ENCODE results near the gene NFKBIA.
"Not testable (repeated sequence)": the region's sequence is repeated elsewhere in the genome, so short reads cannot be mapped to it uniquely, and the experiment has no call there.

Gene NFKBIA

GRCh38 chr14:35410858-35411257, 6.3 kb upstream of the NFKBIA start:
- DNase-seq (ENCODE audit: low read depth, low spot score): no peak
- H3K27ac ChIP-seq: no peak overlapping the region

DNA sequence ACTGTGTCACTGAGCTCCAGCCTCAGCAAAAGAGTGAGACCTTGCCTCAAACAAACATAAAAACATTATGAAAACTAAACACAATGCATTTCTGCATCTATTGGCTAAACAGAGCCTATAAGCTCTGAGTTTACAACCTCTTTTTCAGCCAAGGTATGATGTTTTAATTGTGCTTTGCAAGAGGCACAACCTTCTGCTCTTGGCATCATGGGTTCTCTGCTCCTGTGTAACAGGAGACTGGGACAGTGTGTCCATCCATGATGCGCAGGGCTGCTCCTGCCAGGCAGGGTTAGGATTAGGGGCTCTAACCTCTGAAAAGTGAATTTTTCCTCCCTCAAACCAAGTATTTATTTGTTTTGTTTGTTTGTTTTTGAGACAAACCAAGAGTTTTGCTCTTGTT, 5.0 kb upstream of the NFKBIA start:
- no peak overlapping the region for H3K27ac ChIP-seq
- DNase-seq (ENCODE audit: low read depth, low spot score): no peak

DNA sequence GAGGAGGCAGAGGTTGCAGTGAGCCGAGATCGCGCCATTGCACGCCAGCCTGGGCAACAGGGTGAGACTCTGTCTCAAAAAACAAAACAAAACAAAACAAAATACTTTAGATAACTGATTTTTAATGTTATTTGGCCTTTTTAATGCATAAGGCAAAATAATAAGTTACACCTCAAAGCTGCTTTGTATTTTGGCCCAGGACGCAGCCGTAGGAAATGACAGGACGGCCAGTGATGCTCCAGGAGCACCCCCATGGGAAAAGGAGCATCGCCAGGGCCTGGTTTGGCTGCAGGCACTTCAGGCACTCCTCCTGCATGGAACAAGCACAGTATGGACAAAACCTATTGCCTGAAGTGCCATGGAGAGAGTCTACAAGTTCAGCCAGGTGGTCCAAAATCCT, 3.5 kb upstream of the NFKBIA start:
- DNase-seq (ENCODE audit: low read depth, low spot score): no peak
- no peak overlapping the region for H3K27ac ChIP-seq

DNA sequence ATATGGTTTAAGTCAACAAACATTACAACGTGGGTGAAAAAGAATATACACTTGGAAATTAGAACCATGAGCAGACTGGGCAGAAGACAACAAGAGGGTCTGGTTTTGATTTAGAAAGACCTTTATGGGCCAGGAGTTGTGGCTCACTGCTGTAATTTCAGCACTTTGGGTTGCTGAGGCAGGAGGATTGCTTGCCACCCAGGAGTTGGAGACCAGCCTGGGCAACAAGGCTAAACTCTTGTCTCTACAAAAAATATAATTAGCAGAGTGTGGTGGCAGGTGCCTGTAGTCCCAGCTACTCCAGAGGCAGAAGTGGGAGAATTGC, 2.7 kb upstream of the NFKBIA start:
- no peak overlapping the region for H3K27ac ChIP-seq
- no peak for DNase-seq (ENCODE audit: low read depth, low spot score)

DNA sequence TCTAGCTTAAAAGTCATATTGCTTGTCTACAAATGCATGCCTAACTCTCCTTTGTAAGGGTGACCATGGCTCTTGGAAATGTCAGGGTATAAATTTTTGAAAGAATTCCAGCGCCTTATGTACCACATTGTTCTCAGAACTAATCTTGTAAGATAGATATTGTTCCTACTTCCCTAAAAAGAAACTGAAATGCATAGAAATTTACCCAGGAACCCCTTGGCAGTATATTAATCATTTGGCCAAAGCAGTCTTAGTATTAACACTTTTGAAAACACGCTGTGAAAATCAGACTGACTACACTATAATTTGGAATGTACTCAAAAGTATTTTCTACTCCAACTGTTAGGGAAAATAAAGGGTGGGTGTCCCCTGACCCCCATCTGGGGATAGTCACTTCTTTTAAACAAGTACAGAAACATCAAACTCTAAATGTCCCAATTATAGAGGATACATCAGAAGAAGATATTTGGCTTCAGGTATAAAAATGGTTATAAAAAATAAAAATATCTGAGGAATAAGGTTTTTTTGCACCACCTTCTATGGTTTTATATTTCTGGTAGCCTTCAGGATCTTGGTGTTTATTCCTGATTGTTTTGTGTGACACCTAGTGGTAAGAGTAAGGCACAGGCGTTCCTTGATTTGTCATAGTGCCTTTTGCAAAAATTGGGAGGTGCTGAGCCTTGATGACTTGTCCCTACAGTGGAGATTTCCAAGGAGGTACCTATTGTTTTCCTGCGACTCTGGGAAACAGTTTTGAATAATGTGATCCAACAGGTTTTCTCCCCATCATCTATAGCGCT, 2.2 kb upstream of the NFKBIA start:
- DNase-seq (ENCODE audit: low read depth, low spot score): no peak

DNA sequence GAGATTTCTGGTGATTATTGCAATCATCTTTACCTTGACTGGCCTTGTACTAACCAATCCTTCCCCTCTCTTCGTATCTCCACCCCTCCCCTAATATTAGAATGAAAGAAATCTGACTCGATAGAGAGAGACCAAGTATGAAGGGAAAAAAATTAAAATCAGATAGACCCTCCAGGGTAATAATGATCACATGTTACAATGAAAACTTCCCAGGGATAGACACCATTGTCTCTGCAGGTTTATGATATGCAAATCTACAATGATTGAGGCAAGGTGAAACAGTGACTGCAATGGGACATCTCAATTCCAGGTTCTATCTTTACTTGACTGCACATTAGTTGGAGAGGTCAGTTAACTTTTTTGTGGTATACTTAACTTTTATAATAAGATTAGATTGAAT, 1.5 kb upstream of the NFKBIA start:
- no peak for DNase-seq (ENCODE audit: low read depth, low spot score)
- no peak overlapping the region for H3K27ac ChIP-seq

More for the DNA sequence above, 2.2 kb upstream of the NFKBIA start:
- H3K27ac ChIP-seq: no peak overlapping the region

- no peak for DNase-seq (ENCODE audit: low read depth, low spot score)
These were observed 901 bp upstream of the NFKBIA start for GRCh38 chr14:35405304-35405996.

DNA sequence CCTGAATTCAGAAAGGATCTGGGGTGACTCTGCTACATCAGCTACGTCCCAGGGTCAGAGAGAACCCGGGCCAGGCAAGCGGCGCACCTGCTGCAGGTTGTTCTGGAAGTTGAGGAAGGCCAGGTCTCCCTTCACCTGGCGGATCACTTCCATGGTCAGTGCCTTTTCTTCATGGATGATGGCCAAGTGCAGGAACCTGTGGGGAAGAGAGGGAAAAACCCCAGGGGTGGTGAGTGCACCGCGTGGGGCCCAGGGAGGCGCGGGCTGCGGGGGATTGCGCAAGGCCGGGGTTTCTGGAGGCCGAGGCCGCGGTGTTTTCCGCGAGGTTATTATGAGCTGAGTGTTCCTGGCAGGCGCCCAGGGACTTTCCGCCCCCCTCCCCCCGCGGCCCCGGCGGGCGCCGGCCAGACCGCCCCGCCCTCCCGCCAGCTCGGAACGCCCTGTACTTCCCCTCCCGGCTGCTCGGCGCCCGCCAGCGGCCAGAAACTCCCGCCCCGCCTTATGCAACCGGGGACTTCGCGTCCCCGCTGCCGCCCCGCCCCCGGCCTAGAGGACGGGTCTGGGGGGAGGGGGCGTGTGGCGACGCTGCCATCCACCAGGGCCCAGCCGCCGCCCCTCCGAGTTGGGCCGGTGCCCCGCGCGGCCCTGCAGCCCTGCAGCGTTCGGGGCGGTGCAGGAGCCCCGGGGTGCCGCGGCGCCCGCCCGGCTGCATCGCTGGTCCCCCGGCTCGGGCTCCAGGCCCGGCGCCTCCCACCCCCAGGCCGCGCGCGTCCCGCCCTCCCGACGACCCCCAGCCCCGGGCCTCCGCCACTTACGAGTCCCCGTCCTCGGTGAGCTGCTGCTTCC, 723 bp downstream of the NFKBIA start:
- H3K27ac ChIP-seq: peak overlapping the region; percentile 98
- peak; percentile 61 for DNase-seq (ENCODE audit: low read depth, low spot score)

More at GRCh38 chr14:35405304-35405996, 901 bp upstream of the NFKBIA start:
- H3K27ac ChIP-seq: peak overlapping the region; percentile 98

GRCh38 chr14:35403114-35403602, 1.4 kb downstream of the NFKBIA start:
- peak overlapping the region; percentile 98 for H3K27ac ChIP-seq
- DNase-seq (ENCODE audit: low read depth, low spot score): no peak

DNA sequence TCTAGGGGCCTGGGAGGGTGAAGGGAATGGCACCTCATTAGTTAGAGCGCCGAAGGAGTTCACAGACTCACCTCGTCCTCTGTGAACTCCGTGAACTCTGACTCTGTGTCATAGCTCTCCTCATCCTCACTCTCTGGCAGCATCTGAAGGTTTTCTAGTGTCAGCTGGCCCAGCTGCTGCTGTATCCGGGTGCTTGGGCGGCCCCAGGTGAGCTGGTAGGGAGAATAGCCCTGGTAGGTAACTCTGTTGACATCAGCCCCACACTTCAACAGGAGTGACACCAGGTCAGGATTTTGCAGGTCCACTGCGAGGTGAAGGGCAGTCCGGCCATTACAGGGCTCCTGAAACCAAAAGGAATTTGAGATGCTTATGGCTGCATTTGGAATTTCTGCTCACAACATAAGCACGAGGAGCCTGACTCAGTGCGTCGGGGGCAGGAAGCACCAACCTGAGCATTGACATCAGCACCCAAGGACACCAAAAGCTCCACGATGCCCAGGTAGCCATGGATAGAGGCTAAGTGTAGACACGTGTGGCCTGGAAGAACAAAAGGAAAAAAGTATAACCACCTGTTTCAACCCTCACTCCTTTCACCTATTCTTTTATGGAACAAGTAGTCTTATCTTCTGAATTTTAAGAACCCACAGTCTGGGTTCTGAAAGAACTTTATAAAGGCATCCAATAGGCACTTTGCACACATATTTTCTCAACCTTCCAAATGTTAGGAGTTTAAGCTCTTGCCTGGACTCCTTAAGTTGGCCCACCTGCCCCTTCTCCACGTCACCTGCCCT, 2.0 kb downstream of the NFKBIA start:
- peak overlapping the region; percentile 98 for H3K27ac ChIP-seq
- no peak for DNase-seq (ENCODE audit: low read depth, low spot score)

DNA sequence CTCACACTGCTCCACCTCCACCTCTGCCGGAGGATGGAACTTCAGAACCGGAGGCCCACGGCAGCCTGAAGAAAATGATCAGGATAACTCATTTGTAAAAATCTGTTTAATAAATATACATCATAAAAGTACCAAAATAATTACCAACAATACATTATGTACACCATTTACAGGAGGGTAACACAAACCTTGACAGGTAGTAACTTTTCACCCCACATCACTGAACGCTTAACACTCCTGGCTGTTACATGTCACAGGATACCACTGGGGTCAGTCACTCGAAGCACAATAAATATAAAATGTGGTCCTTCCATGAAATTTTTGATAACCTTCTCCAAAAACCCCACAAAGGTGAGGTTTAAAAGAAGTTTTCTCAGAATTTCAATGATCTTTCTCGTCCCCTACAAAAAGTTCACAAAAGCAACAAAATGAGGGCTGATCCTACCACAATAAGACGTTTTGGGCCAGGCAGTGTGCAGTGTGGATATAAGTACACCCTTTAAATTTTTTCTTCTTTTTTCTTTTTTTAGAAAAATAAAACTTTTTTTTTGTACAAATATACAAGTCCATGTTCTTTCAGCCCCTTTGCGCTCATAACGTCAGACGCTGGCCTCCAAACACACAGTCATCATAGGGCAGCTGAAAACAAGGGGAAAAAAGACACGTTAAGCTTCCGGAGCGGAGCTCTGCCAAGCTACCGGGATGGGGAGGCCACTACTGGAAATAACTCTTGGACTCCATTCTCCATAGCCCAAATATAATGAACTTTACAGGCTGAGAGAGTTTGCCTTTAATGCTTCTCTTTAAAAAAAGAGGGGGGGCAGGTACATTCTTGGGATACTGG, 2.9 kb downstream of the NFKBIA start:
- DNase-seq (ENCODE audit: low read depth, low spot score): no peak
- H3K27ac ChIP-seq: peak overlapping the region; percentile 98

- peak overlapping the region; percentile 98 for H3K27ac ChIP-seq
- DNase-seq (ENCODE audit: low read depth, low spot score): no peak
These were observed 3.7 kb downstream of the NFKBIA start for GRCh38 chr14:35400648-35401421.

DNA sequence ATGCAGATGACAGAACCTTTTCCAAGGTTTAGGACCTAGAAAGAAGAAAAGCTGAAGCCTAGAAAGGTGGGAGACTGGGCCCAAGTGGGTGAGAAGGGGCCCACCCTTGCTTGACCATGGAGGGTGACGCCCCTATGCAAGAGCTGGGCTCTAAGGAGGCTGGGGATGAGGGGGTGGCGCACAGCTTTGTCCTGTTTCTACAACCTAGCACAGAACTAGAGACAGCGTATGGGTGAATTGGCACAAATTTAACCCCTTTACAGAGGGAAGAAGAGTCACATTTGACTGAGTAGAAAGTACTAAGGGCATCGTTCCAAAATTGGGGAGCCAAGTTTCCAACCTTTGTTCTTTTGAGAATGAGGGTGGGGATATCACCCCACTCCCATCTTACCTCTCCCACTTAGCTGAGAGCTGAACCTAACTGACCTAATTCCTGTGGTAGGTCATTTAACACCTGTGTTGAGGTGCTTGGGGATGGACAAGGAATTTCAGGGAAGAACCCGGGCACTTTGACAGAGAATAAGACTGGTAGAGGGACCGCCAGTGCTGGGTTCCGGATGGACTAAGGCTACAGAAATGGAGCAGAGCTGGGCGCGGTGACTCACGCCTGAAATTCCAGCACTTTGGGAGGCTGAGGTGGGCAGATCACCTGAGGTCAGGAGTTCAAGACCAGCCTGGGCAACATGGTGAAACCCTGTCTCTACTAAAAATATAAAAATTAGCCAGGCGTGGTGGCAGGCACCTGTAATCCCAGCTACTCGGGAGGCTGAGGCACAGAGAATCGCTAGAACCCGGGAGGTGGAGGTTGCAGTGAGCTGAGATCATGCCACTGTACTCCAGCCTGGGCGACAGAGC, 5.2 kb downstream of the NFKBIA start:
- peak overlapping the region; percentile 98 for H3K27ac ChIP-seq
- no peak for DNase-seq (ENCODE audit: low read depth, low spot score)

- H3K27ac ChIP-seq: peak overlapping the region; percentile 98
- DNase-seq (ENCODE audit: low read depth, low spot score): no peak
These were observed 6.4 kb downstream of the NFKBIA start for GRCh38 chr14:35398071-35398584.

GRCh38 chr14:35396610-35397009, 7.9 kb downstream of the NFKBIA start:
- H3K27ac ChIP-seq: peak overlapping the region; percentile 98
- not testable (repeated sequence) for DNase-seq (ENCODE audit: low read depth, low spot score)

- no peak for DNase-seq (ENCODE audit: low read depth, low spot score)
These were observed 9.3 kb downstream of the NFKBIA start for GRCh38 chr14:35395283-35395682.

GRCh38 chr14:35394326-35395013, 10.1 kb downstream of the NFKBIA start:
- no peak overlapping the region for H3K27ac ChIP-seq
- DNase-seq (ENCODE audit: low read depth, low spot score): no peak

More at GRCh38 chr14:35395283-35395682, 9.3 kb downstream of the NFKBIA start:
- H3K27ac ChIP-seq: no peak overlapping the region

Data from epithelial cell of prostate (primary cell).